Measurements from ENCODE around the gene GRWD1. TPM values are rescaled to one million over a fixed set of nuclear protein-coding genes. Genes with fewer than 3 reads are reported as not detected.

Gene GRWD1
- total RNA-seq, 1 donor from 2014 or later = 38.4 TPM

- H3K4me1 Mint-ChIP-seq (ENCODE audit: unreplicated experiment) = peaks cover 41% of the 10 kb centered on the region
- no peak for DNase-seq (ENCODE audit: extremely low spot score, unreplicated experiment)
- H3K27ac Mint-ChIP-seq (ENCODE audit: unreplicated experiment) = peak overlapping the region; percentile 68
- H3K4me3 Mint-ChIP-seq (ENCODE audit: unreplicated experiment) = peak overlapping the region; percentile 83
- peaks cover 10% of the 10 kb centered on the region for H3K27me3 Mint-ChIP-seq (ENCODE audit: unreplicated experiment)
- no peak for TF ChIP-seq CTCF (IDR thresholded peaks at IDR 0.05)
- H3K36me3 Mint-ChIP-seq (ENCODE audit: unreplicated experiment) = no peaks in the 10 kb centered on the region
- H3K9me3 Mint-ChIP-seq (ENCODE audit: unreplicated experiment) = no peaks in the 10 kb centered on the region
These were observed 47.7 kb upstream of the GRWD1 start for GRCh38 chr19:48398102-48398374.

GRCh38 chr19:48398375-48399235 is 47.2 kb upstream of the GRWD1 start:
- Mint-ChIP-seq H3K4me1 (ENCODE audit: unreplicated experiment) (peaks cover 41% of the 10 kb centered on the region), H3K9me3 (ENCODE audit: unreplicated experiment) (no peaks in the 10 kb centered on the region), H3K36me3 (ENCODE audit: unreplicated experiment) (no peaks in the 10 kb centered on the region), H3K27ac (ENCODE audit: unreplicated experiment) (peak overlapping the region; percentile 72), H3K4me3 (ENCODE audit: unreplicated experiment) (peak overlapping the region; percentile 55), H3K27me3 (ENCODE audit: unreplicated experiment) (peaks cover 10% of the 10 kb centered on the region)
- DNase-seq (ENCODE audit: extremely low spot score, unreplicated experiment) = peak; percentile 94
- TF ChIP-seq CTCF (IDR thresholded peaks at IDR 0.05) = no peak

- Mint-ChIP-seq H3K4me1 (ENCODE audit: unreplicated experiment) (peaks cover 32% of the 10 kb centered on the region), H3K36me3 (ENCODE audit: unreplicated experiment) (no peaks in the 10 kb centered on the region)
These were observed 45.6 kb upstream of the GRWD1 start for GRCh38 chr19:48400018-48400742.

GRCh38 chr19:48401287-48401686 is 44.5 kb upstream of the GRWD1 start:
- no peak for TF ChIP-seq CTCF (IDR thresholded peaks at IDR 0.05)
- peaks cover 8% of the 10 kb centered on the region for H3K27me3 Mint-ChIP-seq (ENCODE audit: unreplicated experiment)
- H3K27ac Mint-ChIP-seq (ENCODE audit: unreplicated experiment) = no peak overlapping the region
- no peak overlapping the region for H3K4me3 Mint-ChIP-seq (ENCODE audit: unreplicated experiment)
- no peaks in the 10 kb centered on the region for H3K9me3 Mint-ChIP-seq (ENCODE audit: unreplicated experiment)
- H3K36me3 Mint-ChIP-seq (ENCODE audit: unreplicated experiment) = no peaks in the 10 kb centered on the region
- no peak for DNase-seq (ENCODE audit: extremely low spot score, unreplicated experiment)
- peaks cover 22% of the 10 kb centered on the region for H3K4me1 Mint-ChIP-seq (ENCODE audit: unreplicated experiment)

More at GRCh38 chr19:48400018-48400742, 45.6 kb upstream of the GRWD1 start:
- peak overlapping the region; percentile 76 for H3K27ac Mint-ChIP-seq (ENCODE audit: unreplicated experiment)
- peaks cover 10% of the 10 kb centered on the region for H3K27me3 Mint-ChIP-seq (ENCODE audit: unreplicated experiment)
- DNase-seq (ENCODE audit: extremely low spot score, unreplicated experiment) = no peak
- H3K9me3 Mint-ChIP-seq (ENCODE audit: unreplicated experiment) = no peaks in the 10 kb centered on the region
- peak overlapping the region; percentile 64 for H3K4me3 Mint-ChIP-seq (ENCODE audit: unreplicated experiment)
- TF ChIP-seq CTCF (IDR thresholded peaks at IDR 0.05) = no peak

GRCh38 chr19:48403606-48404005 is 42.2 kb upstream of the GRWD1 start:
- Mint-ChIP-seq H3K4me3 (ENCODE audit: unreplicated experiment) (no peak overlapping the region), H3K4me1 (ENCODE audit: unreplicated experiment) (peaks cover 13% of the 10 kb centered on the region), H3K27ac (ENCODE audit: unreplicated experiment) (peak overlapping the region; percentile 9), H3K27me3 (ENCODE audit: unreplicated experiment) (peaks cover 2% of the 10 kb centered on the region), H3K9me3 (ENCODE audit: unreplicated experiment) (no peaks in the 10 kb centered on the region), H3K36me3 (ENCODE audit: unreplicated experiment) (no peaks in the 10 kb centered on the region)
- no peak for TF ChIP-seq CTCF (IDR thresholded peaks at IDR 0.05)
- no peak for DNase-seq (ENCODE audit: extremely low spot score, unreplicated experiment)
